Measurements from ENCODE around the gene TP73.

Gene TP73

GRCh38 chr1:3668585-3669300 lies 16.4 kb downstream of the TP73 start:
- H3K4me3 ChIP-seq (ENCODE audit: low read length) = no peak overlapping the region
- no peak for DNase-seq (ENCODE audit: low read depth)
- TF ChIP-seq CTCF (conservative IDR thresholded peaks at IDR 0.05; ENCODE audit: low read depth, low read length) = no peak

- no peak for TF ChIP-seq CTCF (conservative IDR thresholded peaks at IDR 0.05; ENCODE audit: low read depth, low read length)
- DNase-seq (ENCODE audit: low read depth) = no peak
- no peak overlapping the region for H3K4me3 ChIP-seq (ENCODE audit: low read length)
Measured at GRCh38 chr1:3669421-3669821, 17.1 kb downstream of the TP73 start.

- no peak for TF ChIP-seq CTCF (conservative IDR thresholded peaks at IDR 0.05; ENCODE audit: low read depth, low read length)
- no peak for DNase-seq (ENCODE audit: low read depth)
- no peak overlapping the region for H3K4me3 ChIP-seq (ENCODE audit: low read length)
Measured at GRCh38 chr1:3669971-3670431, 17.7 kb downstream of the TP73 start.

GRCh38 chr1:3670823-3671265 lies 18.5 kb downstream of the TP73 start:
- TF ChIP-seq CTCF (conservative IDR thresholded peaks at IDR 0.05; ENCODE audit: low read depth, low read length) = no peak
- DNase-seq (ENCODE audit: low read depth) = no peak
- H3K4me3 ChIP-seq (ENCODE audit: low read length) = no peak overlapping the region

GRCh38 chr1:3671371-3672180 lies 19.3 kb downstream of the TP73 start:
- TF ChIP-seq CTCF (conservative IDR thresholded peaks at IDR 0.05; ENCODE audit: low read depth, low read length) = no peak
- DNase-seq (ENCODE audit: low read depth) = no peak
- H3K4me3 ChIP-seq (ENCODE audit: low read length) = no peak overlapping the region

GRCh38 chr1:3672231-3672970 lies 20.1 kb downstream of the TP73 start:
- H3K4me3 ChIP-seq (ENCODE audit: low read length) = no peak overlapping the region
- no peak for DNase-seq (ENCODE audit: low read depth)
- no peak for TF ChIP-seq CTCF (conservative IDR thresholded peaks at IDR 0.05; ENCODE audit: low read depth, low read length)

Data from retinal pigment epithelial cell (primary cell).